HG03103 (cell line): ENCODE results near the gene STRBP.
"Not testable (repeated sequence)": the region's sequence is repeated elsewhere in the genome, so short reads cannot be mapped to it uniquely, and the experiment has no call there.

ENCODE experiments used
- ATAC-seq: cut with Tn5 transposase; IDR thresholded peaks from one replicate; pipeline ENCODE4 v1.9.1; 2021; ENCODE audit warnings: low read depth; ENCODE audit not compliant: unreplicated experiment

STRBP gene

GRCh38 chr9:123251741-123252140, 16.6 kb downstream of the STRBP start:
- no peak for ATAC-seq

DNA sequence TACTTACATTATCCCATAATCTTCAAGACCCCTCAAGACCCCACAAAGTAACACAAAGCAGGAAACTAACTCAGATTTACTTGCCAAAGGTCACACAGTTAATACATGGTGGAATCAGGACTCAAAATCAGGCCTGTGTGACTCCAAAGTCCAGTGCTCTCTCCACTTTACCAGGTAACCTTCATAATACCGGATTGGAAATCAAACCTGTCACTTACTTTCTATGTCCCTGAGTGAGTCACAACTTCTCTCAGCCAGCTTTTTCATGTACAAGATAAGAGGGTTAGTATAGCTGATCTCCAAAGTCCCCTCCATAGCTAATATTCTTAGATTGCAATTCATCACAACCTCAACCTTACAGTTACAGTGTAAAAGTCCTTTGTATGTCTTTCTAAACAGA, 17.1 kb downstream of the STRBP start:
- no peak for ATAC-seq

DNA sequence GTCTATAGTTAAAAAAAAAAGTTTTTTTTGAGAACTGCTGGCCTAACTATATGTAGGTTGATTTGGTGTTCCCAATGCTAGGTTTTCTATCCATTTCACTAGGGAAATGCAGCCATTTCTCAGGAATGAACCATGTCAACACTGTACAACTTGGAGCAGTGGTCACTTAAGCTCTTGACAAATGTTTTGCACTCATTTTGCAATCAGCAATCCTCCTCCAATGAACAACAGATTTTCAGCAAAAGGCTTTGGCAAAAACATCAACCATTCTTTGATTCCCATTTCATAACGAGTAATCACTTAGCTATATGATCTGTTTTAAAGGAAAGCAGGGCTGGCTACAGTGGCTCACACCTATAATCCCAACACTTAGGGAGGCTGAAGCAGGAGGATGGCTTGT, 17.9 kb downstream of the STRBP start:
- no peak for ATAC-seq

DNA sequence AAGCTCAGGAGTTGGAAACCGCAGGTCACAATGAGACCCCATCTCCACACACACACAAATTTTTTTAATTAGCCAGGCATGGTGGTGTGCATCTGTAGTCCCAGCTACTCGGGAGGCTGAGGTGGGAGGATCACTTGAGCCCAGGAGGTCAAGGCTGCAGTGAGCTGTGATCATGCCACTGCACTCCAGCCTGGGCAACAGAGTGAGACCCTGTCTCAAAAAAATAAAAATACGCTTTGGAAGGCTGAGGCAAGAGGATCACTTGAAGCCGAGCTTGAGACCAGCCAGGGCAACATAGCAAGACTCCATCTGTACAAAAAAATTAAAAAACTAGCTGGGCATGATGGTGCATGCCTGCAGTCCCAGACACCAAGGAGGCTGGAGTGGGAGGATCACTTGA, 19.2 kb downstream of the STRBP start:
- ATAC-seq = not testable (repeated sequence)

- no peak for ATAC-seq
Observed at GRCh38 chr9:123248630-123249029, 19.8 kb downstream of the STRBP start.

GRCh38 chr9:123246534-123246933, 21.9 kb downstream of the STRBP start:
- no peak for ATAC-seq

DNA sequence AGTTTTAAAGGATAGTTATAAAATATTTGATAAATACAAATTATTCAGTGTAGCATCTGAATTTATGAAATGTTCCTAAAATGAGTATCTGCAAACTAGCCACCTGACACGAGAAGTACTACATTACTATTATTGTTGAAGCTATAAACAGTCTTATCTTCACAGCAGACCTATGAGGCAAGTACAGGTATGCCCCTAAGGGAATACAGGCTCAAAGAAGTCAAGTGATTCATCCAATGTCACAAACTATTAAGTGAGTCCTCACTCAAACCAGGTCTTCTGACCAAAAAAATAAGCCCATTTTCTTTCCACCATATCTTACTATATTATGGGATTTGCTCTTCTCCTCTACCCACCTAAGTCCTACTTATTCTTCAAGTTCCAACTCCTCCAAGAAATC, 28.7 kb downstream of the STRBP start:
- no peak for ATAC-seq

- ATAC-seq = no peak
Observed at GRCh38 chr9:123238365-123238764, 30.0 kb downstream of the STRBP start.

DNA sequence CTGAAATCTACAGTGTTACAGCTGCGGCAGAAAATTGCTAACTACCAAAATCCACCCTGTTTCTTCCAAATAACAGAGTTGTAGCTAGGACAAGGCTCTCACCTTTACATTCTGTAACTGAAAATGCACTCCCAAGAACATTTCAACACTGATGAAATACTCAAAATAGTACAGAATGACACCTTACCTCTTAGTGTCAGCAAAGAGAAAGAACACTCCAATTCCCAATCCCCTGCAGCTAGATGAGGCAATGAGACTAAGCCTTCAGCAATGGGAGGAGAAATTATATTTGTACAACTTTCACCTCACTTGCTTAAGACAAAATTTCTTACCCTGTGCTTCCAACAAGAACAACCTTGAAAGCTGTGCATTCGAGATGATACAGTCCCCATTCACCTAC, 31.2 kb downstream of the STRBP start:
- ATAC-seq = no peak

- no peak for ATAC-seq
Observed at GRCh38 chr9:123235448-123235847, 32.9 kb downstream of the STRBP start.

DNA sequence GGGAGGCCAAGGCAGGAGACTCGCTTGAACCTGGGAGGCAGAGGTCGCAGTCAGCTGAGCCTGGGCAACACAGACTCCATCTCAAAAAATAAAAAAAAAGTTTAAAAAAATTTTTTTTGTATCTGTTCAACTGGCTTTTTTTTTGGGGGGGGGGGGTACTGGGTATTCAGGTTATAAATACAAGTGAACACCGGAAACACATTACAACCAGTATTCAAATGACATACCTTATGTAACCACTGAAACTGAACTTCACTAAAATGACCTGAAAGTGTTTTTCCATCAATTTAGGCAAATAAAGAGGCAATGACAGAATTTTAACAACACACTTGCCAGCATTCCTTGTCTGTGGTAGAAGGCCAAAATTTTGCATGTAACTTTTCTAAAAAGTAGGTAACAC, 33.5 kb downstream of the STRBP start:
- ATAC-seq = no peak

DNA sequence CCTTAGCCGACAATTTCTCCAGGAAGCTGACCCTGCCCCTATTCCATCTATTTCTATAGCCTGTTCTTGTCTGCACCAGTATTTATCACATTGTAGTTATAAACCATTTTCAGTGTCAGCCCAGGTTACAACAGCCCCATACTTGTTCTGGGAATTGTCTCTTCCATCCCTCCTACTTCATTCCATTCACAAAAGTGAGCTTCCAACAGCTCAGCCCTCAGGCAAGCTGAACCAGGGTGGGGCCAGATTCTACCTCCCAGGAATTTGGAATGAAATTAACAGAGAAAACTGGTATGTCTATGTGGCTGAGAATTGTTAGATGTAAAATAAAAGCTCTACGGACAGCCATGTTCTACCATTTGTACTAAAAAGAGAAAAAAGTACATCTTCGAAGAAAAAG, 36.1 kb downstream of the STRBP start:
- ATAC-seq = no peak

DNA sequence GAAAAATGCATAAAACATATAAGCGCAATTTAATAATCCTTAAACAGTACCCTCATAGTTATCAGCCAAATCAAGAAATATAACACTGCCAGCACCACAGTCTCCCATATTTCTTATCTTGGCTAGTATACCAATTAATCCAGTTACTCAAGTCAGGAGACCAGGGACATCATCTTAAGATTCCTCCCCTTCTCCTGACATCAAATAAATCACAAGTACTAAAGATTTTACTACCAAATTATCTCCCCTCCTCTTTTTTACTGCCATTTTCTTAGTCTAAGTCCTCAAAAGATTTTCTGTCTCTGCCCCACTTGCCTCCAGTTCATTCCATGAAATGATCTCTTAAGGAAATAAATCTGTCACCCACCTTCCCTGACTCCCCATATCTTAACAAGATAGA, 37.0 kb downstream of the STRBP start:
- ATAC-seq = no peak

DNA sequence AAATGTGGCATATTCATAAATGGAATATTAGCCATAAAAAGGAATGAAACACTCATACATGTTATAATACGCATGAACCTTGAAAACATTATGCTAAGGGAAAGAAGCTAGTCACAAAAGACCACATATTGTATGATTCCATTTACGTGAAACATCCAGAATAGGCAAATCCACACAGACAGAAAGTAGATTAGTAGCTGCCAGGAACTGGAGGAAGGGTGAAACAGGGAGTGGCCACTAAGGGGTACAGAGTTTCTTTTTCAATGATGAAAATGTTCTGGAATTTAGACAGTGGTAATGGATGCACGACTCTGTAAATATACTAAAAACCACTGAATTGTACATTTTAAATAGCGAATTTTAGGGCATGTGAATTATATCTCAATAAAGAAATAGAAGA, 39.4 kb downstream of the STRBP start:
- no peak for ATAC-seq

- no peak for ATAC-seq
Observed at GRCh38 chr9:123225995-123226394, 42.4 kb downstream of the STRBP start.

DNA sequence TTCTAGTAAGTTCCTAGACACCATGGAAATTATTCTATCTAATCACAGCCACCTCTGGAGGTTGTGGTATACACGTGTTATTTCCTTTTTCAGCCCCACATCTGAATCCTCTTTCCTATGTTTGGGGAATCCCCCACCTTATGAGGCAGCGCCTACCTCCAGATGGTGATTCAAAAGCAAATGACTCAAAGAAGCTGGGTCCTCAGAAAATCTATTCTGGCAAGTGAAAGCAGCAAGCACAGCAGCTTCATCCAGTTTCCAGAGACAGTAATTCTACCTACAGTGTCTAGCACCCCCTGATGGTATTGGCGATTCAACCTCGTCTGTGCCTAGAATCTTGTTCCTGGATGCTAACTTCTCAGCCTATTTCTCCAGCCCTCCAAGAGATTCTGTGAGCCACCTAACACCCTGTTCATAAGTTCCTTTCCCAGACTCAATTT, 43.0 kb downstream of the STRBP start:
- ATAC-seq = peak; percentile 86

GRCh38 chr9:123220127-123220526, 48.3 kb downstream of the STRBP start:
- ATAC-seq = no peak

GRCh38 chr9:123218831-123219230, 49.6 kb downstream of the STRBP start:
- ATAC-seq = no peak

GRCh38 chr9:123217128-123217654, 51.2 kb downstream of the STRBP start:
- no peak for ATAC-seq

DNA sequence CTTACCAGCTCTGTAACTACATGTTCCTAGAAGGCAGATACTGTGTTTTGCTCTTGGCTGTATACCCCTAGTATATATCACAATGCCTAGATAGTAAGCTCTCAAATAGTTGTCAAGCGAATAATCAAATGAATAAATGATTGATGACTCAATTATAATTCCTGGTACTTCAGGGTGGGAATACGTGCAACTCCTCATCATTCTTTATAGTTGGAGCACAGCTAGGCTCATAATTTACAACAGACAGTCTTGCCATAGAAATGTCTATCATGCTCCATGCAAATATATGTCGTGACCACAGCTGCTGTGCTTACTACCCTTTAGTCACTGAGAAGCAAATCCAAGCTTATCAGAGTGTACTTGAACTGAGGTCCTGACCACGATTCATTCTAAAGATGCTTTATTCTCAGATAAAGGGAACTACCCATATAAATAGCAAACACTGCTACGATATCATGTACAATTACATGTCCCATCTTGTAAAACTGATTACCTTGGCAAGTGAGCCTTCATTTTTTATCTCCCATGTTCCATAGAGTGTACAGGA, 52.1 kb downstream of the STRBP start:
- no peak for ATAC-seq

DNA sequence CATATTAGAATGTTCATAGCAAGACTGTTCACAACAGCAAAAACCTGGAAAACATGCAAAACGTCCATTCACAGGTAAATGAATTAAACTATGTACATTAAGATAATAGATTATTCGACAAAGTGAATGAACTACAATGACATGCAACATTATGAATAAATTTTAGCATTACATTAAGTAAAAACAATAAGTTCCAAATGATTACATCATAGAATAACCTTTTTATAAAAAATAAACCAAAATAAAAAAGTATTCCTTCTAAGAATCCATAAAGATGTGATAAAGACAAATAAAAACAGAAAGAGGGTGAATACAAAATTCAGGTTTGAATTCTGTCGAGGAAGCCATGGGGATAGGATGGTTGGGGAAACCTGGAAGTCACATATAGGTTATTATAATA, 57.3 kb downstream of the STRBP start:
- ATAC-seq = no peak

DNA sequence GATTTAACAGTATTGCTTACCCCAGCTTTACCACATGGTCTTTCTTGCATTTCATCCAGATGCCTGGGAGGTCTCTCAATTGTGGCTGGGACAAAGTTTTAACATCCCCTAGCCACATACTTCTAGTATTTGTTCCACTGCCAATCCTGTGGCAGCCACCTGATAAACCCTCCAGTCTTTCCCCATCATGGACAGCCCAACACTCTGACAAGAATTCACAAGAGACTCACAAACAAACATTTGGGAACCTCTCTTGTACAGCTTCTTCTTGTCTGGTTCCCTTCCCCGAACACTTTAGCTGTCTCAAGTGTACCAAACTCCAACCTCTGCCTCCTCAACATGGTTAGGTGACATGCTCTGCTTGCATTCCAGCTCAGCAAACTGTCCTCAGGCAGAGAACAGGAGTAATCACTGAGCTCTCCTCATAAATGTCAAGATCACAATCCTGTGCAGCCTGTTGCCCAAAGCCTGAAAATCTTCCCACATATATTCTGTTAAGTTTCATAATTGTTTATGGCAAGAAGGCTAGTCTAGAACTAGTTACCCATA, 59.7 kb downstream of the STRBP start:
- no peak for ATAC-seq

DNA sequence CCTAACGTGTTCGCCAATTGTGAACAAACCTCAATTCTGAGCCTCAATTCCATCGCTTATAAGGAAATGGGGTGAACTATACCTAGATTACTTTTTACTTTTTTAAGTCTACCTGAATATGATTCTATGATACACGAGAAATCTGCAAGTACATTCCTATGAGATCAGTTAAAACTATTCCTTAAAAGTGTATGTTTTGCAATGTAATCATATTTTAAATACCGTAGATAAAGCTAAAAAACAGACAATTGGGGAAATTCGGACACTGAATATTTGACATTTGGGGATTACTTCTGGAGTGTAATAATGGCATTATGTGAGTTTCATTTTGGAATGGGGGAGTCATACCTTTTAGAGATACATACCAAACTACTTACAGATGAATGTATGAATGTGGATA, 62.3 kb downstream of the STRBP start:
- no peak for ATAC-seq
